Posterior vena cava (tissue), 2 donors: ENCODE measurements around the gene CD28. TPM values are rescaled to one million over a fixed set of nuclear protein-coding genes. Genes with fewer than 3 reads are reported as not detected.
"Not testable (repeated sequence)": the region's sequence is repeated elsewhere in the genome, so short reads cannot be mapped to it uniquely, and the experiment has no call there.

ENCODE experiments used
- DNase-seq: peaks from one replicate; pipeline ENCODE4 v3.0.0-alpha.2; 2020; ENCODE audit warnings: low spot score
- intact Hi-C, 2 donors: fragments of 100-400 bp; cut with DNase I; formaldehyde crosslinking; loops; one replicate each; pipeline versions ENCODE4 v1.14.1 to v1.14.2; 2022 to 2023
- total RNA-seq, 2 donors: library from RNA; stranded (reverse); fragmentation: NEBNext Ultra II Directional; extraction: Animal tissue kit (Norgen Biotek cat#: 25700); gene quantifications; one replicate each; pipeline ENCODE4 v1.2.1, GENCODE V29; 2021
- donor health status: DM: yes; HTN: yes; CAD: no.
- donor health status: DM: yes; HTN: yes; CAD: no.

CD28 gene
- total RNA-seq, 2 donors from 2014 or later: 3.8 to 6.3 TPM

GRCh38 chr2:203763938-203764664 is 57.7 kb downstream of the CD28 start:
- intact Hi-C loops: no loop called here
- DNase-seq: no peak

- intact Hi-C loops: no loop called here
- DNase-seq: no peak
Measured at GRCh38 chr2:203772456-203773165, 66.2 kb downstream of the CD28 start.

GRCh38 chr2:203774760-203775159 is 68.3 kb downstream of the CD28 start:
- intact Hi-C loops: no loop called here

GRCh38 chr2:203775684-203776083 is 69.2 kb downstream of the CD28 start:
- intact Hi-C loops: no loop called here
- no peak for DNase-seq

More at GRCh38 chr2:203774760-203775159, 68.3 kb downstream of the CD28 start:
- no peak for DNase-seq

GRCh38 chr2:203777030-203777429 is 70.6 kb downstream of the CD28 start:
- DNase-seq: no peak
- intact Hi-C loops: no loop called here

- intact Hi-C loops: not testable (repeated sequence)
Measured at GRCh38 chr2:203779477-203780073, 73.1 kb downstream of the CD28 start.

GRCh38 chr2:203780231-203780630 is 73.8 kb downstream of the CD28 start:
- intact Hi-C loops: no loop called here
- no peak for DNase-seq

More at GRCh38 chr2:203779477-203780073, 73.1 kb downstream of the CD28 start:
- DNase-seq: not testable (repeated sequence)

GRCh38 chr2:203781151-203781550 is 74.7 kb downstream of the CD28 start:
- intact Hi-C loops: no loop called here

GRCh38 chr2:203782262-203782976 is 76.0 kb downstream of the CD28 start:
- DNase-seq: no peak
- intact Hi-C loops: no loop called here

More at GRCh38 chr2:203781151-203781550, 74.7 kb downstream of the CD28 start:
- DNase-seq: no peak

GRCh38 chr2:203783496-203784203 is 77.2 kb downstream of the CD28 start:
- no peak for DNase-seq
- intact Hi-C loops: no loop called here

- intact Hi-C loops, DNase-seq: not testable (repeated sequence)
Measured at GRCh38 chr2:203784710-203785270, 78.4 kb downstream of the CD28 start.

- DNase-seq, intact Hi-C loops: not testable (repeated sequence)
Measured at GRCh38 chr2:203785391-203786110, 79.1 kb downstream of the CD28 start.

GRCh38 chr2:203786549-203787351 is 80.3 kb downstream of the CD28 start:
- intact Hi-C loops: no loop called here
- no peak for DNase-seq

GRCh38 chr2:203787979-203788378 is 81.5 kb downstream of the CD28 start:
- DNase-seq: no peak

More at GRCh38 chr2:203787979-203788378, 81.5 kb downstream of the CD28 start:
- intact Hi-C loops: no loop called here
